GM19035 (cell line): ENCODE measurements around the gene H19.

Source experiments
- ATAC-seq: cut with Tn5 transposase; IDR thresholded peaks from one replicate; pipeline ENCODE4 v1.9.1; 2021; ENCODE audit not compliant: unreplicated experiment

The H19 gene

GRCh38 chr11:1983601-1983961, 14.1 kb downstream of the H19 start:
- ATAC-seq: no peak

GRCh38 chr11:1982873-1983600, 14.6 kb downstream of the H19 start:
- ATAC-seq: no peak

DNA sequence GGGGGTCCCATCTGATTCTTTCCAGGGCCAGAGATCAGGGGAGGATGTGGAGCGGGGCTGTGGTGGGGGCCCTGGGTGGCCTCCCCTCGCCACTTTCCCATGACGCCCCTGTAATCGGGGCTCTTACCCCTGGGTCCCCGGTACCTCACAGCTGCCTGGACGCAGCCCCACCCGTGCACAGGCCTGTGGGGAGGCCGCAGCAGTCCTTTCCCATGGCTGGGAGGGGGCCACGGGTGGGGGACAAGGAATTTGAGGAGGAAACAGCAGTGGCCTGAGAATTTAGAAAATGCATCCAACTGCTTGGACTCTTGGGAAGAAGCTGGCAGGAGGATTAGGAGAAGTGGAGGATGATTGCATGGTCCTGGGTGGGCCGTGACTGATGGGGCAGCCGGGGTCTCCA, 18.0 kb downstream of the H19 start:
- ATAC-seq: no peak

GRCh38 chr11:1978720-1979473, 18.7 kb downstream of the H19 start:
- no peak for ATAC-seq

DNA sequence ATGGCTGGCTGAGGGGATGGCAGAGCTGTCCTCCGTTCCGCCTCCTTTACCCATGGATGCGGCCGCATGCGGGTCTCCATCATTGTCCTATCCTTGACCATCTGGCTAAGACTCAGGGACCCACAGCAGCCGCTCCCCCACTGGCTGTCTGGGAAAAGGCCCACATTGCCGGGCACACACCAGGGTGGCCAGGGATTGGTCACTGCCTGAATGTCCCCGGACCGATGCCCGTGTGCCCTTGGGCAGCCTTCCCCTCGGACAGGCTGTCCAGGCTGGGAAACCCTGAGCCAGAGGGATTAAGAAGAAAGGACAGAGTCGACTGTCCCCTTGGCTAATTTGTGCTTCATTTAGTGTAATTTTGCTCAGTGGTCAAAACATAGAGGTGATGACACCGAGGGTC, 22.5 kb downstream of the H19 start:
- ATAC-seq: no peak

- no peak for ATAC-seq
These were observed 26.7 kb downstream of the H19 start for GRCh38 chr11:1970956-1971355.

GRCh38 chr11:1969776-1970175, 27.9 kb downstream of the H19 start:
- ATAC-seq: no peak

GRCh38 chr11:1969035-1969434, 28.6 kb downstream of the H19 start:
- no peak for ATAC-seq

DNA sequence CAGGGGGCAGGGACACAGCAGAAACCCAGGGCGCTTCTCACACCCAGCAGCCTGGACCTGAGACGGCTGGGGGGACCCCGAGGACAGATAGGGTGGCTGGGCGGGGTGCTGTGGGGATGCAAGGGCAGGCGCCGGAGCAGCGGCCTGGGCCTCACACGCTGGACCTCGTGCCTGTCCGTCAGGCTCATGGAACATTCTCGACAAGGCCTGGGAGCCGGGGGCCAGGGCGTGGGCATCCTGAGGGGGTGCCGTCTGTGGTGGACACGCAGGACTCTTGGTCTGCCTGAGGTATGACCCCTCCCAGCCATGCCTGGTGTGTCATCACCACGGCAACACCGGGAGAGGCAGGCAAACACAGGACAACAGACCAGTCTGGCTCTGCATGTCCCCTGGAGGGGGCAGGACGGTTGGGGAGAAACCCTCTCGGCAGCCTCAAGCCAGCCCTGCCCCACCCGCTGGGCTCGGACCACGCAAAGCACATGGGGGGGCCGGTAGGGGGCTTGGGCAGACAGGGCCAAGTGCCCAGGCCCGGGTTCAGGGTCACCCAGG, 29.1 kb downstream of the H19 start:
- no peak for ATAC-seq

- no peak for ATAC-seq
These were observed 29.9 kb downstream of the H19 start for GRCh38 chr11:1967641-1968225.

GRCh38 chr11:1966531-1966930, 31.1 kb downstream of the H19 start:
- no peak for ATAC-seq

DNA sequence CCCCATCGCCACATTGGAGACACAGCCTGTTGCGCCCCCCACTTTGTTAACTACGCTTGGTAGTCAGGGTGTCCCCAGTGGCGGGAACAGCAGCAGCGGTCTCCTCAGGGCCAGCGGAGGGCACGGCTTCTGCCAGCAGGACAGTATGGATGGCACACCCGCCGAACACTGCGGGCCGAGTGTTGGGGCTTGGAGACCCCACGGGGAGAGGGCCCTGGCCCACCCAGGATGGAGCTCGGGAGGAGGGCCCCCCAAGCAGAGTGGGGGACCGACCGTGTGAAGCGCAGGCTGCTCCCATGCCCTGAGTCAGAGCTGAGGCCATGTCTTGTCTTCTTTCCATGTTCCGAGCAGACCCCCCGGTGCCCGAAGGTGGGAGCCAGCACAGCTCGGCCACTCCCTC, 32.7 kb downstream of the H19 start:
- no peak for ATAC-seq

DNA sequence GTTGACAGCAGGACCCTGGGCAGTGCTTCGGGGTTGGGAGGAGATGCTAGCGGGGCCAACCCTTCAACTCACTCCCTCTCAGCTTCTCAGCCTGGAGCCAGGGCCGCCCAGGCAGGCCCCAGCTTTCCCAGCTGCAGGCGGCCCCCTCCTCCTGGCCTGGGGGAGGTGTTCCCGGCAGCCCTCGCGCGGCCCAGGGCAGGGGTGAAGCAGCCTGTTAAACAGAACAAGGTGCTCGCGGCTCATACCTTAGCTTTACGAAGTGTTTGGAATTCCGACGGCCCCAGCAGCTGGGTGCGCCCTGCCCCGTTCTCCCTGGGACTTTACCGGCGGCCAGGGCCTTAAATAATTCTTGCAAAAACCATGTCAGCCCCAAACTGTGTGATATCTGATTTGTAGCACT, 33.3 kb downstream of the H19 start:
- no peak for ATAC-seq

DNA sequence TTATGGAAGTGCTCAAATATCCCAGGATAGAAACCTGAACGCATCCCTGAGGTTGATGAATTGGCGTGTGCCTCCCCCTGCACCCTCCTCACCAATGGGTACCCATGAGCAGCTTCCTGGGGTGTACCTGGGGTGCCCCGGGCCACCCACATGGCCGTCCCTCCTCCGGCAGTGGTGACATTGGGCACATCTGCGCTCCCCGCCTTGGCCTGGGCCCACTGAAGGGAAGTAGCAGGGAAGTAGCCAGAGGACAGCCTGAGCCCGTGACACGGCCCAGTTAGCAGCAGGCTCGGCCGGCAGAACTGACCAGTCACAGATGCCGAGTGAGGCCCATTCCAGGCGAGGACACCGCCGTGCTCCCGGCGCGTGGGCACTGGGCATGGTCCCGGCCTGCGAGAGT, 33.8 kb downstream of the H19 start:
- no peak for ATAC-seq

DNA sequence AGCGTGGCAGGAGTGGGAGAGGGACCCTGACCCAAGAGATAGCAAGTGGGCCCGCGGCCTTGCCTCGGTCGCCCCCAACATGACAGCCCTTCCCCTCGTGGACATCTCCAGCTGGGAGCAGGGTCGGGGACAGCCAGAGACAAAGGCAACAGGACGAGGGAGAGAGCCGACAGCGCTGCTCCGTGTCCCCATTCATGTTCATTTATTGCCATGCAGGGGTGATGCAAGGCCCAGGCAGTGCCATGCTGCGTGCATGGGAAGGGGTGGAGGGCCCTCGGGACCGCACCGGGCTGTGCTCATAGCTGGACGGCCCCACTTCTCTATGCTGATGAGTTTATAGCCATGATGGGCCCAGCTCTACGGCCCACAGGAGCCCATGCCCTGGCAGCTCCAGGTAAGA, 37.9 kb downstream of the H19 start:
- ATAC-seq: no peak

DNA sequence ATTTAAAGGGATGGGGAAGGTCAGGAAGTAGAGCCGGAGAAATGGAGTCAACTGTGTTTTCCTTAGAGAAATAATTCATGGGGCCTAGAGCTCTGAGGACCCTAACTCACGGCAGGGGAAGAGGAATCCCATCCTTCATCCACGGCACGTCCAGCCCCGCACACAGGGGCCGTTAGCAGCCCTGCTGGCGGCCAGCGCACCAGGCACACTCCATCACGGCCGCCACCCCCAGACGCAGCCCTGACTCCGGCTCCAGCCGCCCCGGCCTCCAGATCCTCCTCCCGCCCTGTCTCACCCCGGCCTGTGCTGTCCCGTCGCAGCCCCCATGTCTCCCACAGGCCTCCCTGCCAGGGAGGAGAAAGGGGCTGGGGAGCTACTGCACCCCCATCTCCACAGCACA, 39.3 kb downstream of the H19 start:
- no peak for ATAC-seq

- no peak for ATAC-seq
These were observed 44.0 kb downstream of the H19 start for GRCh38 chr11:1953489-1954266.

GRCh38 chr11:1952806-1953482, 44.7 kb downstream of the H19 start:
- no peak for ATAC-seq

DNA sequence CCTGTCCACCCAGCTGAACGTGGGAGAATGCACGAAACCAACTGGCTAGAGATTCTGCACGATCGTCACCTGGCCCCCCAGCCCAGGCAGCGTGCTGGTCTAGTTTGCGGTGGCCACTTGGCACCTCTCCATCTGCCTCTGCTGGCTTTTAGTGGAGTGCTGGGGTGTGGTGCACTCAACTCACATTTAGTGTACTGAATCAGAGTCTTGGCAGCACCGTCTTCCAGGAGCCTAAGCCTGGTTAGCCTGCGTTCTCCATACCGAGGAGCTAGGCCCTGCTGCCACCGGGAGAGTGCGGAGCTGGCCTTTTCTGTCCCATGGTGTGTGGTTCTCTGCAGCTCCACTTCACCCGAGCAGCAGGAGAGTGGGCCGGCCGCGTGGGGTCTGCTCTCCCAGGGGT, 47.7 kb downstream of the H19 start:
- no peak for ATAC-seq

- ATAC-seq: no peak
These were observed 48.3 kb downstream of the H19 start for GRCh38 chr11:1949302-1949701.

DNA sequence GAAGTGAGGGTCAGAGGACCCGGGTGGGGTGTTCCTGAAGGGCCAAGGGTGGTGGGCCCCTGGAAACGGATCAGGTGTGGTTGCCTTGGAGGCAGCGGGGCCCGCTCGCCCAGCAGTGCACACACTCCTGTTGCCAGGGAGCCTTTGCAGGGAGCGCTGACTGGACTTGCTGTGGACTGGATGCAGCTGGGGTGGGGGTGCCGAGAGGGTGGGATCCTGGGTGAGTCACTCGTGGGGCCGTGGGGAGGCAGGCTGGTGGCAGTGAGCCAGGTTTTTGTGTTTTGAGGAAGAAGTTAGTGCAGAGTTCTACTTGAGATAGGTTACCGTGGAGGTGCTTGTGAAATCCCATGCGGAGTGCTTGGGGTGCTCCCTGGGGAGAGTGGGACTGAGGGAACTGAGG, 49.3 kb downstream of the H19 start:
- no peak for ATAC-seq
